HepG2 (cell line): ENCODE measurements around the gene ZNF514. TPM values are rescaled to one million over a fixed set of nuclear protein-coding genes. Genes with fewer than 3 reads are reported as not detected.

Experiments
- CBFB ChIP-seq: sonication (generic); formaldehyde crosslinking; IDR thresholded peaks from 2 replicates; pipeline ENCODE4 v1.4.0; 2020; ENCODE audit warnings: missing genetic modification reagents
- FOXJ3 ChIP-seq: sonication (generic); formaldehyde crosslinking; IDR thresholded peaks from 2 replicates; pipeline ENCODE4 v1.4.0; 2020; ENCODE audit warnings: missing genetic modification reagents, mild to moderate bottlenecking, borderline replicate concordance
- FOXP4 ChIP-seq: sonication (generic); formaldehyde crosslinking; IDR thresholded peaks from 2 replicates; pipeline ENCODE4 v1.4.0; 2020; ENCODE audit warnings: missing genetic modification reagents
- KDM1A ChIP-seq: IDR thresholded peaks from 2 replicates; pipeline ENCODE4 v1.6.1; 2016; ENCODE audit warnings: missing compliant biosample characterization
- LCORL ChIP-seq, 2 experiments: fragments of 450-650 bp in 1 of 2; sonication (generic) in 1 of 2; formaldehyde crosslinking in 1 of 2; IDR thresholded peaks; 2 replicates each; pipeline versions ENCODE4 v1.5.0 to v1.6.1; 2017 to 2020; ENCODE audit warnings: antibody characterized with exemption in 1 of 2, missing genetic modification reagents in 1 of 2
- MLX ChIP-seq: IDR thresholded peaks from 2 replicates; pipeline ENCODE4 v1.6.1; 2016
- NFRKB ChIP-seq: fragments of 450-650 bp; IDR thresholded peaks from 2 replicates; pipeline ENCODE4 v1.6.1; 2017
- NKX3-1 ChIP-seq: sonication (generic); formaldehyde crosslinking; IDR thresholded peaks from 2 replicates; pipeline ENCODE4 v1.5.0; 2020; ENCODE audit warnings: missing genetic modification reagents
- NPAS2 ChIP-seq: sonication (generic); formaldehyde crosslinking; IDR thresholded peaks from 2 replicates; pipeline ENCODE4 v1.8.0; 2022; ENCODE audit warnings: mild to moderate bottlenecking, missing genetic modification reagents, borderline replicate concordance
- PATZ1 ChIP-seq: sonication (generic); formaldehyde crosslinking; IDR thresholded peaks from 2 replicates; pipeline ENCODE4 v1.4.0; 2020; ENCODE audit warnings: missing genetic modification reagents
- RXRA ChIP-seq: sonication (generic); formaldehyde crosslinking; IDR thresholded peaks from 2 replicates; pipeline ENCODE4 v1.5.1; 2020; ENCODE audit warnings: missing genetic modification reagents
- TERF1 ChIP-seq: sonication (generic); formaldehyde crosslinking; IDR thresholded peaks from 2 replicates; pipeline ENCODE4 v1.8.0; 2022; ENCODE audit warnings: mild to moderate bottlenecking, missing genetic modification reagents, moderate library complexity
- ZBTB8A ChIP-seq: sonication (generic); formaldehyde crosslinking; IDR thresholded peaks from 2 replicates; pipeline ENCODE4 v1.4.0; 2020; ENCODE audit warnings: mild to moderate bottlenecking, low read depth, missing genetic modification reagents, borderline replicate concordance
- ZNF609 ChIP-seq: sonication (generic); formaldehyde crosslinking; IDR thresholded peaks from 2 replicates; pipeline ENCODE4 v1.4.0; 2020; ENCODE audit warnings: mild to moderate bottlenecking, missing genetic modification reagents, borderline replicate concordance
- polyA plus RNA-seq, 8 experiments: library from polyadenylated mRNA; depleted of rRNA in 3 of 8; stranded (reverse) in 7 of 8; unstranded in 1 of 8; fragments of >200 nt; fragmentation: Illumina TruSeq in 4 of 8; extraction: Trizol in 4 of 8; gene quantifications; 2 replicates each; pipeline versions ENCODE4 v1.2.1 to v1.2.3, GENCODE V29; 2011 to 2016; ENCODE audit warnings: low read depth in 4 of 8, missing spikeins in 1 of 8, mixed read lengths in 1 of 8; ENCODE audit not compliant: insufficient read depth in 1 of 8
- total RNA-seq, 5 experiments: library from RNA; depleted of rRNA; stranded (reverse); fragments of >200 nt; fragmentation: Illumina TruSeq; extraction: Trizol; gene quantifications; 2 replicates each; pipeline ENCODE4 v1.2.3, GENCODE V29; 2016; ENCODE audit warnings: low read depth in 1 of 5

Gene ZNF514
- total and polyA plus RNA-seq, 2 of the 13 experiments (the other 11 are each of a cell fraction or from before 2014, with no cell fraction given) = 15.2 to 18.7 TPM

- peak; percentile 15; the same call in 1 of the 2 replicates for TF ChIP-seq MLX (CRISPR knock-in tag)
- no peak for TF ChIP-seq ZBTB8A (CRISPR knock-in tag)
- 0 out of 2 replicates have a peak, but pooled peaks have one; percentile 33 for TF ChIP-seq LCORL (IDR thresholded peaks at IDR 0.05)
- TF ChIP-seq LCORL (CRISPR knock-in tag; IDR thresholded peaks at IDR 0.05) = peak; percentile 74; the same call in 1 of the 2 replicates
- TF ChIP-seq TERF1 (CRISPR knock-in tag) = no peak
- peak; percentile 65 for TF ChIP-seq FOXP4 (CRISPR knock-in tag)
- TF ChIP-seq CBFB (CRISPR knock-in tag) = no peak; the same call in 1 of the 2 replicates
- no peak for TF ChIP-seq FOXJ3
- TF ChIP-seq KDM1A (CRISPR knock-in tag) = no peak
- peak; percentile 77; the same call in 1 of the 2 replicates for TF ChIP-seq RXRA (CRISPR knock-in tag)
- no peak; the same call in 1 of the 2 replicates for TF ChIP-seq NKX3-1 (CRISPR knock-in tag)
- peak; percentile 23; the same call in 1 of the 2 replicates for TF ChIP-seq PATZ1 (CRISPR knock-in tag)
- TF ChIP-seq NPAS2 = no peak
- TF ChIP-seq NFRKB = peak; percentile 84
- peak; percentile 37; the same call in 1 of the 2 replicates for TF ChIP-seq ZNF609 (CRISPR knock-in tag)
These were observed 5.9 kb upstream of the ZNF514 start, which contains the start of gene ZNF2 (continued) for GRCh38 chr2:95165371-95166064.
